Measurements from ENCODE around the gene PPM1J. TPM values are rescaled to one million over a fixed set of nuclear protein-coding genes. Genes with fewer than 3 reads are reported as not detected.

PPM1J gene
- total and polyA plus RNA-seq, 2 of the 13 experiments (the other 11 are each of a cell fraction or from before 2014, with no cell fraction given): 0.07 to 0.22 TPM

GRCh38 chr1:112704934-112705627 is 10.1 kb downstream of the PPM1J start (continued):
- TF ChIP-seq ZZZ3 (CRISPR knock-in tag; IDR thresholded peaks at IDR 0.05; ENCODE audit: borderline replicate concordance) (0 out of 2 replicates have a peak, but pooled peaks have one; percentile 29), RARA (CRISPR knock-in tag; IDR thresholded peaks at IDR 0.05) (peak; percentile 18; the same call in 1 of the 2 replicates), MXD3 (CRISPR knock-in tag; IDR thresholded peaks at IDR 0.05) (peak; percentile 65; the same call in 1 of the 2 replicates), CREBL2 (CRISPR knock-in tag; IDR thresholded peaks at IDR 0.05; ENCODE audit: borderline replicate concordance) (no peak), ZNF615 (CRISPR knock-in tag; IDR thresholded peaks at IDR 0.05; ENCODE audit: borderline replicate concordance) (no peak; the same call in 1 of the 2 replicates), BRD4 (CRISPR knock-in tag; IDR thresholded peaks at IDR 0.05) (no peak; the same call in 1 of the 2 replicates), SKIL (CRISPR knock-in tag; IDR thresholded peaks at IDR 0.05; ENCODE audit: borderline replicate concordance) (peak; percentile 44; the same call in 1 of the 2 replicates), ZBTB33 (CRISPR knock-in tag; IDR thresholded peaks at IDR 0.05) (no peak), TFDP2 (CRISPR knock-in tag; IDR thresholded peaks at IDR 0.05) (peak; percentile 55; the same call in 1 of the 2 replicates), ZNF264 (CRISPR knock-in tag; IDR thresholded peaks at IDR 0.05) (no peak), NONO (IDR thresholded peaks at IDR 0.05) (no peak), NONO (CRISPR knock-in tag; conservative IDR thresholded peaks at IDR 0.05) (peak; percentile 73; the same call in 1 of the 2 replicates), NFIB (CRISPR knock-in tag; IDR thresholded peaks at IDR 0.05; ENCODE audit: borderline replicate concordance) (no peak), HMG20B (CRISPR knock-in tag; conservative IDR thresholded peaks at IDR 0.05) (no peak), ZBTB7A (CRISPR knock-in tag; IDR thresholded peaks at IDR 0.05) (0 out of 2 replicates have a peak, but pooled peaks have one; percentile 54), ZNF629 (CRISPR knock-in tag; conservative IDR thresholded peaks at IDR 0.05) (peak; percentile 46; the same call in 1 of the 2 replicates), ZIK1 (CRISPR knock-in tag; IDR thresholded peaks at IDR 0.05; ENCODE audit: borderline replicate concordance, low read depth) (0 out of 2 replicates have a peak, but pooled peaks have one; percentile 56), ZNF670 (CRISPR knock-in tag; IDR thresholded peaks at IDR 0.05; ENCODE audit: borderline replicate concordance) (peak; percentile 57; the same call in 1 of the 2 replicates), TARDBP (CRISPR knock-in tag; IDR thresholded peaks at IDR 0.05) (peak; percentile 45; the same call in 1 of the 2 replicates)
- TF ChIP-seq, protein P1, sequence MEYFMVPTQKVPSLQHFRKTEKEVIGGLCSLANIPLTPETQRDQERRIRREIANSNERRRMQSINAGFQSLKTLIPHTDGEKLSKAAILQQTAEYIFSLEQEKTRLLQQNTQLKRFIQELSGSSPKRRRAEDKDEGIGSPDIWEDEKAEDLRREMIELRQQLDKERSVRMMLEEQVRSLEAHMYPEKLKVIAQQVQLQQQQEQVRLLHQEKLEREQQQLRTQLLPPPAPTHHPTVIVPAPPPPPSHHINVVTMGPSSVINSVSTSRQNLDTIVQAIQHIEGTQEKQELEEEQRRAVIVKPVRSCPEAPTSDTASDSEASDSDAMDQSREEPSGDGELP (IDR thresholded peaks at IDR 0.05; ENCODE audit: borderline replicate concordance, low read depth): peak; percentile 29; the same call in 1 of the 2 replicates

All from HepG2 (cell line).